ENCODE data around the gene MAL.

DNA sequence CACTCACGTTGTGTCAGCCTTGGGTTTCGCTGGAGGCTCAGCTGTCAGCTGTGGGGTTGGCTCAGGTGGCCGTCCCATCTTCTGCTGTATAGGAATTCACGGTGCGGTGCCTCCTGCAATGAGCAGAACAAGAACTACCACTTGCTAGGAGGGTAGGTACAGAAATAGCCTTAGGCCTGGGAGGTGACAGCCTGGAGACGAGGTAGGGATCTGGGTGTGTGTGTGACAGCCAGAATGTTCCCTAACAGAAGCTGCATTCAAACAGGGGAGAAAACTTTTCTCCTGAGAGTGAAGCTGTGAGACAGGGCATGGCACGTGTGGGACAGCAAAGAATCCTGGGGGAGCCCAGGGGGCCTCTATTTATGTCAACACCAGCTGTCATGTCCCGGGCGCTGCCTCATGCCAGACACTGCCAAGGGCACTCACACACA, 8.4 kb upstream of the MAL start:
- no peak for TF ChIP-seq CTCF (IDR thresholded peaks at IDR 0.05; ENCODE audit: insufficient read depth, low read length)
- no peak for TF ChIP-seq POLR2AphosphoS5 (IDR thresholded peaks at IDR 0.05; ENCODE audit: low read depth)
- TF ChIP-seq SPI1 (IDR thresholded peaks at IDR 0.05; ENCODE audit: borderline replicate concordance, low read depth), result no peak
- no peak for TF ChIP-seq GABPA (IDR thresholded peaks at IDR 0.05; ENCODE audit: low read depth)
- no peak for TF ChIP-seq REST (IDR thresholded peaks at IDR 0.05; ENCODE audit: insufficient replicate concordance, low read depth)

All from HL-60 (cell line).